Erythroblast (primary cell): ENCODE measurements around the gene SMAD1.

Source experiments
- GATA1 ChIP-seq: IDR thresholded peaks from 2 replicates; pipeline ENCODE4 v1.6.1; 2011; ENCODE audit warnings: low read depth, mild to moderate bottlenecking, control low read depth, low read length, moderate library complexity
- POLR2A ChIP-seq: IDR thresholded peaks from 2 replicates; pipeline ENCODE4 v1.6.1; 2011; ENCODE audit warnings: mild to moderate bottlenecking, low read length

DNA sequence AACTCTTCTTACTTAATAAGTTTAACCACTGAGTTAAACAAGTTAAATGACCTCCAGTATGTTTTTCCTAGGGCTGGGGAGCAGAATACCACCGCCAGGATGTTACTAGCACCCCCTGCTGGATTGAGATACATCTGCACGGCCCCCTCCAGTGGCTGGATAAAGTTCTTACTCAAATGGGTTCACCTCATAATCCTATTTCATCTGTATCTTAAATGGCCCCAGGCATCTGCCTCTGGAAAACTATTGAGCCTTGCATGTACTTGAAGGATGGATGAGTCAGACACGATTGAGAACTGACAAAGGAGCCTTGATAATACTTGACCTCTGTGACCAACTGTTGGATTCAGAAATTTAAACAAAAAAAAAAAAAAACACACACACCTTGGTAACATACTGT is 76.1 kb downstream of the SMAD1 start:
- no peak for TF ChIP-seq GATA1
- no peak for TF ChIP-seq POLR2A
